Naive B cell (primary cell): ENCODE results near the gene PID1. TPM values are rescaled to one million over a fixed set of nuclear protein-coding genes. Genes with fewer than 3 reads are reported as not detected.

Experiments
- ATAC-seq, 2 donors: fragments of 150-1000 bp; cut with Tn5 transposase; 2 replicates each; pipeline ENCODE4 v1.10.0; 2021; ENCODE audit warnings: low read depth in 2 of 2, mild to moderate bottlenecking in 2 of 2, moderate library complexity in 2 of 2
- DNase-seq: peaks from one replicate; pipeline ENCODE4 v3.0.0; 2022
- H3K27ac Mint-ChIP-seq, 6 donors: one replicate each; pipeline ENCODE4 v1.8.0; 2020 to 2022; ENCODE audit warnings: mild to moderate bottlenecking in 6 of 6, mixed read lengths in 6 of 6, moderate library complexity in 5 of 6, inconsistent platforms in 2 of 6
- H3K27me3 Mint-ChIP-seq, 3 donors: one replicate each; pipeline ENCODE4 v1.8.0; 2021 to 2022; ENCODE audit warnings: mixed read lengths in 3 of 3, mild to moderate bottlenecking in 1 of 3
- H3K36me3 Mint-ChIP-seq, 2 donors: one replicate each; pipeline ENCODE4 v1.8.0; 2020 to 2022; ENCODE audit warnings: mixed read lengths in 2 of 2, inconsistent platforms in 1 of 2, mild to moderate bottlenecking in 1 of 2
- H3K4me1 Mint-ChIP-seq, 3 donors: one replicate each; pipeline ENCODE4 v1.8.0; 2020 to 2022; ENCODE audit warnings: mixed read lengths in 3 of 3, inconsistent platforms in 1 of 3, mild to moderate bottlenecking in 1 of 3, moderate library complexity in 1 of 3
- H3K4me3 Mint-ChIP-seq, 8 donors: one replicate each; pipeline ENCODE4 v1.8.0; 2020 to 2022; ENCODE audit warnings: mild to moderate bottlenecking in 8 of 8, mixed read lengths in 8 of 8, moderate library complexity in 8 of 8, inconsistent platforms in 2 of 8
- H3K9me3 Mint-ChIP-seq, 7 donors: one replicate each; pipeline ENCODE4 v1.8.0; 2020 to 2022; ENCODE audit warnings: mixed read lengths in 7 of 7, mild to moderate bottlenecking in 5 of 7, inconsistent platforms in 2 of 7, moderate library complexity in 1 of 7
- polyA plus RNA-seq, 6 donors: library from polyadenylated mRNA; unstranded; fragments of 300-500 nt; fragmentation: Illumina TruSeq; gene quantifications; one replicate each; pipeline ENCODE4 v1.2.3, GENCODE V29; 2021; ENCODE audit warnings: low read depth in 6 of 6

Gene PID1
- polyA plus RNA-seq, 6 donors from 2014 or later = 0.17 to 0.42 TPM; not detected in 4

DNA sequence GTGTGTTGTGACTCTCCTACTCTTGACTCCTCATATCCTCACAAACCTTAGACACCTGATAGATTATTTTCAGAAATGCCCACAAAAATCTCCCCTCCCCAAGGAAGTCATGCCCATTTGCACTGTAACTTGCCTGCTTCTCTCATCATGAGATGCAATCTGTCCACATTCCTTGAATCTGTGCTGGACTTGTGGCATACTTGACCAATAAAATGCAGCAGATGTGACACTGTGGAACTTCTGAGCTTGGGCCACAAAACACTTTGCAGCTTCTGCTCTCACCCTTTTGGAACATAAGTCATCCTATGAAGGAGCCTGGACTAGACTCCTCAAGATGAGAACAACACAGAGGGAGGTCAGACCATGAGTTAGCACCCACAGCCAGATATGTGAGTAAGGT lies 4.4 kb upstream of the PID1 start:
- Mint-ChIP-seq H3K27ac (no peak overlapping the region), H3K36me3 (no peaks in the 10 kb centered on the region), H3K4me3 (no peak overlapping the region), H3K9me3 (peaks cover 0 to 5% (median 0%) of the 10 kb centered on the region in 7 donors), H3K27me3 (peaks cover 30 to 42% (median 34%) of the 10 kb centered on the region in 3 donors), H3K4me1 (peaks cover 0 to 6% (median 3%) of the 10 kb centered on the region in 3 donors)
- no peak for ATAC-seq
- no peak for DNase-seq

DNA sequence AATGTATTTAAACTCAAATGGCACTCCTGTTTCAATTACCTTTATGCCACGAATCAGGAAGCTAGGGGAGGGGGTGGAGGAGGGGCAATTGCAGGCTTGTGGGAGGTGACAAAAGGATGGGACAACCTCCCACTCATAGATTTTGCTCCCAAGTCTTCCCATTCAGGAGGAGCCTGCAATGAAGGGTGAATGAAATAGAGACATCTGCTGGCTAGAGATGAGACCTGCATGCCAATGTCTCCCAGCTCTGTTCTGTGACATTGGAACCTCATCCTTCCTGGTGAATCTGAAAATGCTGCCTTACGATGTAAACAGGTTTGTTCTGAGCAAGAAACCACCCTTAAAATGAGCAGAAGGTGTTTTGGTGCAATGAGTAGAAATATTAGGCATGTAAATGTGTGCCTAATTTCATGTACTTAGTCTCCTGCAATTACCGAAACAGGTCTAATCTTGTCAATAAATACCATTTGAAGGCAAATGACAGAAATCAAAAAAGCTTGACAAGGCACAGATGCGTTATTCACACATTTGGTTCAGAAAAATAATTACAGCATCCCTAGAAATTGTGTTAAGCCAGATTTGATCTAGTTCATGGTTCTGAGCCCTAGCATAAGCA lies 2.7 kb upstream of the PID1 start:
- ATAC-seq (no peak), DNase-seq (no peak)
- Mint-ChIP-seq H3K4me1 (peaks cover 0 to 6% (median 3%) of the 10 kb centered on the region in 3 donors), H3K4me3 (no peak overlapping the region), H3K36me3 (no peaks in the 10 kb centered on the region), H3K27me3 (peaks cover 39 to 51% (median 44%) of the 10 kb centered on the region in 3 donors), H3K27ac (peak overlapping the region in 1 of 6 donors; percentile 38), H3K9me3 (peaks cover 0 to 5% (median 0%) of the 10 kb centered on the region in 7 donors)

DNA sequence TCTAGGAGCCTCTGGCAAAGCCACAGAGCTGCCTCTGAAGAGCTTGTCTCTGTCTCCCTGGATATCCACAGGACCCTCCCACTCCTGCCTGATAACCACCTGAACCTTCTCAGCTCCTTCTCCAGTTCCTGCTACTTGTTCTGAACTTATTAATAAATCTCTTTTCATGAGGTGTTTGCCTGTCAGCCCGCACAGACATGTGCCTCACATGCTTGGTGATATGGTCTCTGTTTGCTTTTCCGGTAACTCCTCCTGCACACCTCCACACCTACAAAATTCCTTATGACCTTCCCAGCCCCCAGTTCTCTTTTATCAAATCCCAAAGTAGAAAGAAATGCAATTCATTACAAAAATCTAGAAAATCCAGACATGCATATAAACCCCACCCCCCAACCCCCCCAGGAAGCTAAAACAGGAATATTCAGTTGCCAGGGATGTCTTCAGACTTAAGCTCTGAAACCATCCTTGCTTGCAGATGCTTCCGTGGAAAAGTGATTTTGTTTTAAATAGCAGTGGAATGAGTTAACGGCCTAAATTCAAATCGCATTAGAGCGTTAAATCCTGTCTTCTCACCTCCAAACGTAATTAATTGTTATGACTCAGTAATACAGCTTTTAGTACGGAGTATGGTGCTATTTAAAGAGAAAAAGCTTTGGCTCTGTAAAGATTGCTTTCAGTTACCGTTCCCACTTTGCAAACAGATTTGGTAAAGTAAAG lies 2.1 kb upstream of the PID1 start:
- ATAC-seq = no peak
- Mint-ChIP-seq H3K4me1 (peaks cover 0 to 6% (median 3%) of the 10 kb centered on the region in 3 donors), H3K36me3 (no peaks in the 10 kb centered on the region), H3K27me3 (peaks cover 38 to 57% (median 50%) of the 10 kb centered on the region in 3 donors), H3K27ac (peak overlapping the region in 1 of 6 donors; percentile 45), H3K4me3 (no peak overlapping the region), H3K9me3 (peaks cover 0 to 5% (median 0%) of the 10 kb centered on the region in 7 donors)
- no peak for DNase-seq

DNA sequence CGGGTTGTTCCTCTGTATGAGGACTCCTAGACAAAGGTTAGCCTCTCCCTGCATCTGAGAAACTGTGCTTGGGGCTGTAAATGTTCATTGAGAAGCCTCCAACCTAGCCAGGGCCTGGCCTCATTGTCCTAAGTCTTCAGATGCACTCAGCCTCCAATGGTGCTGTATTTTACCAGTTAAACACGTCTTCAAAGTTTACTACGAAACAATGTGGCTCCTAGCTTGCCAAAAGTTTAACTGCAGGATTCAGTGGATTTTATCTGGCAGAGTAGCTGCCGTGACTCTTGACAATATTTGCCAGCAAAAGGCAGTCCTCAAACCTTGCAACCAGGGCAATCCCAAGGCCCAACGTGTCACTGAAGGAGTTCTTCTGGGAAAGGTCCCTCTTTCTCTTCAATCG lies 1.1 kb downstream of the PID1 start:
- Mint-ChIP-seq H3K4me3 (no peak overlapping the region), H3K36me3 (no peaks in the 10 kb centered on the region)

DNA sequence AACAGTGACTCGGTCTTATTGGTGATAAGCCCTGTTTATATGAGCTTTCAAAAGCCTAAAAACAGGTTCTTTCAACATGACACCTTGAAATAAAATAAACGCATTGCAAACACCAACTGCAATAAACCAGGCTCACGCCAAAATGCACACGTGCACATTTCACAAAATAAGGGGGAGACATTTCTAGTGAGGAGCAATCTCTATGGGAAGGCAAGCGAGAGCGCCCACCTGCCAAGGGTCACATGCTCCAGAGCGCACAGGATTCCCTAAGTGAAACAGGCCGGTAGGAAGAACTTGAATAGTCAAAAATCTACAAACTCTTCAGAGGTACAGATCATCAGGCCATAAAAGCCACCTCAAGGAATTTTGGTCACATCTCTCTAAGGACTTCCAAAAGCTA lies 1.9 kb downstream of the PID1 start:
- peaks cover 0 to 6% (median 3%) of the 10 kb centered on the region in 3 donors for H3K4me1 Mint-ChIP-seq
- no peaks in the 10 kb centered on the region for H3K36me3 Mint-ChIP-seq
- peaks cover 0 to 3% (median 0%) of the 10 kb centered on the region in 7 donors for H3K9me3 Mint-ChIP-seq
- peaks cover 37 to 48% (median 47%) of the 10 kb centered on the region in 3 donors for H3K27me3 Mint-ChIP-seq
- H3K27ac Mint-ChIP-seq = no peak overlapping the region
- no peak overlapping the region for H3K4me3 Mint-ChIP-seq
- DNase-seq (no peak), ATAC-seq (no peak)

More for the DNA sequence above, 1.1 kb downstream of the PID1 start:
- ATAC-seq (no peak), DNase-seq (no peak)
- Mint-ChIP-seq H3K27me3 (peaks cover 37 to 48% (median 43%) of the 10 kb centered on the region in 3 donors), H3K27ac (no peak overlapping the region), H3K9me3 (peaks cover 0 to 2% (median 0%) of the 10 kb centered on the region in 7 donors), H3K4me1 (peaks cover 0 to 6% (median 3%) of the 10 kb centered on the region in 3 donors)

DNA sequence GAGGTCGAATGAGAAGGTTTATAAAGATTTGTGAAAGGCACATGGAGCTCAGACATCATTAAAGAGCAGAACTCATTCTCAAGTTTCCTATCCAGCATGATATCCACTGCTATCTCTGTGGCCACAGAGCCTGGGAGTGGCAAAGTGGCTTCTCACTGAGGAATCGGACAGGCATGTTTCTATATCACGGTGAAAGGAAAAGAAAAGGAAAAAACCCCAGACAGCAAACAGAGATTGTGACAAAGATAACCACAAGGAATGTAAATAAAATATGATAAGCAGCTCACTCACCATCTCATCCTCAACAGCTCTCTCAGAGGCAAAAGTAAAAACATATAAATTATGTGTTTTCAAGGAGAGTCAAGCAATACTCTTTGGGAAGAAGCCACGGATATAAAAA lies 2.5 kb downstream of the PID1 start:
- Mint-ChIP-seq H3K27ac (peak overlapping the region in 1 of 6 donors; percentile 18), H3K36me3 (no peaks in the 10 kb centered on the region), H3K4me3 (no peak overlapping the region), H3K27me3 (peaks cover 33 to 48% (median 47%) of the 10 kb centered on the region in 3 donors), H3K9me3 (peaks cover 0 to 3% (median 0%) of the 10 kb centered on the region in 7 donors), H3K4me1 (peaks cover 0 to 6% (median 2%) of the 10 kb centered on the region in 3 donors)
- no peak for ATAC-seq
- no peak for DNase-seq

DNA sequence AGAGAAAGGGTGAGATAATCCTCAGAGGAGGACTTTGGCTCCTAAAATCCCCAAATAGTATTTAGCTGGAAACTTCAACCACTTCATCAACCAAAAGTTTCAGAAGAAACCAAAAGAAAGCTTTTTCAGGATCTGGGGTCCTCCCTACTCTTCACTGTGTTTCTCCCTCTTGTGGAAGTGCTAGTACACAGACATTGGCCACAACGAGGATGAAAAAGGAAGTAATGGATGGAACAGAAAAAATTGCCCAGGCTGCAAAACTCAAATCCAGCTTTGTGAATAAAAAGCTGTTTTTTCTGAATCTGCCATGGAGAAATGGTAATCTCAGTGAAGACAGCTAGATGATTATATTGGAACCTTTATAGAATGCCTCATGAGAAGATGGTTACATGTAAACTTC lies 4.0 kb downstream of the PID1 start:
- H3K9me3 Mint-ChIP-seq = peaks cover 0 to 4% (median 0%) of the 10 kb centered on the region in 7 donors

DNA sequence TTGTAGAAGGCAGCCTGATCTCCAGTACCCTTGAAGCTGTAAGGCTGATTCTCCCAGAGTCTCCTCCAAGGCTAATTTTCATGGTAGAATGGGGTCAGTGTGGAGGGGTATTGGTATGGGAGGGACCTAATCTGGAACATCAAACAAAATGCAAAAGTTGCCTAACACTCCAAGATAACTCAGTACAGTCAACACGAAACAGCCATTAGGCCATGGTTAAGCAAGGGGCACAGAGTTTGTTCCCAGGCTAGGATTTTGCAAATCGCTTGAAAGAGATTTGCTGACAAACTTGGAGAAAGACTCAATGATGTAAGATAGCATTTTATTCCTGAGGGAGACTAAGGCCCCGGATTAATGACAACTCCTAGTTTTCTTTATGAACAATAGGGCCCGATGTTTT lies 5.4 kb downstream of the PID1 start:
- Mint-ChIP-seq H3K4me1 (no peaks in the 10 kb centered on the region), H3K27me3 (peaks cover 22 to 29% (median 26%) of the 10 kb centered on the region in 3 donors), H3K9me3 (peaks cover 0 to 8% (median 5%) of the 10 kb centered on the region in 7 donors), H3K27ac (peak overlapping the region in 1 of 6 donors; percentile 23), H3K36me3 (no peaks in the 10 kb centered on the region), H3K4me3 (no peak overlapping the region)
- no peak for DNase-seq
- ATAC-seq = no peak

More for the DNA sequence above, 4.0 kb downstream of the PID1 start:
- H3K4me1 Mint-ChIP-seq = no peaks in the 10 kb centered on the region
- DNase-seq (no peak), ATAC-seq (no peak)
- H3K27ac Mint-ChIP-seq = no peak overlapping the region
- H3K36me3 Mint-ChIP-seq = no peaks in the 10 kb centered on the region
- H3K4me3 Mint-ChIP-seq = no peak overlapping the region
- H3K27me3 Mint-ChIP-seq = peaks cover 24 to 37% (median 34%) of the 10 kb centered on the region in 3 donors

DNA sequence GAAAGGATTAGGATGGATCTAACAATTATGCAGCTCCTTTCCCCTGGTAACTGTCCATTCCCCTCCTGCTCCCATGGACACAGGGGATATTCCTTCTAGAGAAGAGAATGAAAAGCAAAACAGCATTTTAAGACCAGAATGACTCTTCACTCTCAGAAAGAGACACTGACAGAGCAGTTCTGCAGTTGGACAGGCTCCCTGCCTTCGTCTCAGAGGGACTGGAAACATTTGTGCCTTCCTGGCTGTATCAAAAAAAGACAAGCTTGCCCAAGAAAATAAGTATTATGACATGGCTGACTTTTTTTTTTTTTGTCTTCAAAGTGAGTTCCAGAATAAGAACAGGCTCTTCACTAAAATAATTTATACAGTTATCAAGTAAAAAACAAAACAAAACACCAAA lies 9.5 kb downstream of the PID1 start:
- Mint-ChIP-seq H3K4me3 (no peak overlapping the region), H3K4me1 (no peaks in the 10 kb centered on the region), H3K9me3 (peaks cover 4 to 24% (median 8%) of the 10 kb centered on the region in 7 donors), H3K27me3 (peaks cover 0 to 9% (median 2%) of the 10 kb centered on the region in 3 donors), H3K27ac (no peak overlapping the region), H3K36me3 (no peaks in the 10 kb centered on the region)
- ATAC-seq (no peak), DNase-seq (no peak)

DNA sequence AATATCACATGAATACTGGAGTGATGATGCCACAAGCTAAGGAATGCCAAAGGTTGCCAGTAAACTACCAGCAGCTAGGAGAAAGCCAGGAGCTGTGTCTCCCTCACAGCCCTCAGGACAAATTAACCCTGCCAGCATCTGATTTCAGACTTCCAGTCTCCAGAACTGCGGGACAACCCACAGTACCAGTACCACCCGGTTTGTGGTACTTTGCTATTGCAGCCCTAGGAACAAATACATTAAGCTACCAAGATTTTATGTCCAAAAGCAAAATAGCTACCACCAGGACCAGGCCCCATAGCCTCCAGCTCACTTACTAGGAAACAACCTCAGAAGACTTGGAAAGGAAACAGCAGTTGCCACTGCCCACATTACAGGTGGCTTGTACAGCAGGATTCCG lies 10.0 kb downstream of the PID1 start:
- no peak overlapping the region for H3K4me3 Mint-ChIP-seq
- DNase-seq (no peak), ATAC-seq (no peak)
- peaks cover 0 to 9% (median 0%) of the 10 kb centered on the region in 3 donors for H3K27me3 Mint-ChIP-seq
- no peaks in the 10 kb centered on the region for H3K4me1 Mint-ChIP-seq
- H3K36me3 Mint-ChIP-seq = no peaks in the 10 kb centered on the region
- H3K9me3 Mint-ChIP-seq = peaks cover 4 to 24% (median 8%) of the 10 kb centered on the region in 7 donors
- no peak overlapping the region for H3K27ac Mint-ChIP-seq

DNA sequence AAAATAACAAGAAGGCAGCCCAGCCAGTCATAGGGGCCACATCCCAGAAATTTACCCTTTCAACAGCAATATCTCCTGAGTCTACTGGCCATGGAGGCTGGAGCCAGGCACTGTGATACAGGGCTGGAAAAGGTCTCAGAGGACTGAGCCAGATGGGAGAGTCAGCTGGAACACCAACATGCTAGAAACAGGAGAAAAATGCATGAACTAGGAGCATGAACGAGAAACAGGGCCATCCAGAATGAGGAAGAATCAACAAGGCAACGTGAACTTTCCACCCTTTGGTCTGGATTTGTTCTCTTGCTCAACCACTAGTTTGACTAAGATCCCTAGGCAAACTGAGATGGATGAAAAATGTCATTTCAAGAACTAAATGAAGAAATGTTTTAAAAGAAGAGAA lies 13.1 kb downstream of the PID1 start:
- H3K27ac Mint-ChIP-seq = peak overlapping the region in 1 of 6 donors; percentile 72
- peaks cover 4 to 19% (median 8%) of the 10 kb centered on the region in 7 donors for H3K9me3 Mint-ChIP-seq
- no peak overlapping the region for H3K4me3 Mint-ChIP-seq
- no peaks in the 10 kb centered on the region for H3K36me3 Mint-ChIP-seq
- H3K4me1 Mint-ChIP-seq = no peaks in the 10 kb centered on the region
- peaks cover 0 to 5% (median 0%) of the 10 kb centered on the region in 3 donors for H3K27me3 Mint-ChIP-seq
- DNase-seq (no peak), ATAC-seq (no peak)

DNA sequence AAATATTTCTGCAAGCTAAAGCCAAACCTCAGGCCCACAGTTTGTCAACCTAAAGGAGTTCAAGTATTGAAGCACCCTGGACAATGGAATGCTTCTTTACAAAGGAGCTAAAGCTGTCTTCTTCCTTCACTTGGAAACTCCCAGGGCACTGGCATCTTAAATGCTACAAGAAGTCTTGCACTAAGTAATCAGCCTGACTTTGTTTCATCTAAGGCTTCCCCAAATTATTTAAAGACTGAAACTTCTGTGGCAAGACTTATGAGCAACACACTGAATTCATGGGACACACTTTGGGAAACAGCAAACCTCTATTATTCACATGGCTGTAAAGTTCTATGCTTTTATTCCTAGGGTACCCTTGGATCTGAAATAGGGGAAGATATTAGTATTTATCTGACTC lies 14.7 kb downstream of the PID1 start:
- H3K36me3 Mint-ChIP-seq = no peaks in the 10 kb centered on the region
- DNase-seq = no peak
- H3K27me3 Mint-ChIP-seq = peaks cover 0 to 5% (median 0%) of the 10 kb centered on the region in 3 donors
- H3K27ac Mint-ChIP-seq = no peak overlapping the region
- H3K9me3 Mint-ChIP-seq = peaks cover 4 to 19% (median 7%) of the 10 kb centered on the region in 7 donors
- no peak overlapping the region for H3K4me3 Mint-ChIP-seq
- ATAC-seq = no peak
- no peaks in the 10 kb centered on the region for H3K4me1 Mint-ChIP-seq

DNA sequence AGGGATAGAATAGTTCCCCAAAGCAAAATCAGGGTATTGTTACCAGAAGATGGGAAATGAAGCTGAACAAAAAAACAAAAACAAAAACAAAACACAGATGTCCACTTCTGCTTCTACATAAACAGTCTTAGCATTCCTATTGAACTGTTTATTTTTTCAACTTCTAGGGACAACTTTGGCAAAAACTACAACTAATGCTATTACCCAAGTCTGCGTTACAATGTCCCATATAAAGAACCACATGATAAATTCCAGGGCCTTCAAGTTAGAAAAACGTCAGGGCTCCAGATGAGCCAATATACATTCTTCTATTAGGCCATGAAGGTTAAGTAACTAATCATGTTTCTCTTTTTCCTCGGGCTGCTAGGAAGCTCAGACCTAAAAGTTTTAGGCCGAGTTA lies 16.9 kb downstream of the PID1 start:
- H3K36me3 Mint-ChIP-seq = no peaks in the 10 kb centered on the region
- peaks cover 0 to 9% (median 4%) of the 10 kb centered on the region in 7 donors for H3K9me3 Mint-ChIP-seq
- ATAC-seq = no peak
- H3K27me3 Mint-ChIP-seq = peaks cover 0 to 6% (median 5%) of the 10 kb centered on the region in 3 donors
- no peaks in the 10 kb centered on the region for H3K4me1 Mint-ChIP-seq
- H3K27ac Mint-ChIP-seq = no peak overlapping the region
- no peak overlapping the region for H3K4me3 Mint-ChIP-seq
- DNase-seq = no peak

DNA sequence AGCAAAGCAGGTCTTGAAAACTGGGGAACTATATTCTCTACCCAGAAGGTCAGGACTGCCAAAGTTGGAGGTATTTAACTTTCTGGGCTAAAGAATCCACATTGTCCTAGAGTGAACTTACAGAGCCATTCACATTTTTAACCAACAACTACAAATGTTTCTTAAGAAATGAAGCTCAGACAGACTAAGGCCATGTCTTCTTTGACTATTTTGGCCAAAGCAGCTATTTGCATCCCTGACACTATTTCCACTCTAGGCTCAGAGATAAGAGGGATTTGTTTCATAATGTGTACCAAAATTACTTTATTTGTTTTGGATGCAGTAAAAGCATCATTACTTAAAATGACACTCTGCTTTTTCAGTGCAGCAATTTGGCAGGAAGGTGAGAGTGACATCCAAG lies 18.1 kb downstream of the PID1 start:
- Mint-ChIP-seq H3K27ac (no peak overlapping the region), H3K27me3 (peaks cover 0 to 6% (median 3%) of the 10 kb centered on the region in 3 donors), H3K4me1 (no peaks in the 10 kb centered on the region), H3K9me3 (peaks cover 0 to 6% (median 3%) of the 10 kb centered on the region in 7 donors), H3K36me3 (no peaks in the 10 kb centered on the region), H3K4me3 (no peak overlapping the region)
- DNase-seq (no peak), ATAC-seq (no peak)
